Upper lobe of left lung (tissue), 6 donors: ENCODE results near the gene PLA2G4D. TPM values are rescaled to one million over a fixed set of nuclear protein-coding genes. Genes with fewer than 3 reads are reported as not detected.
A peak's percentile ranks its signal among the peaks of the same experiment; 100 is the strongest.

Source experiments
- ATAC-seq, 2 donors: fragments of 200-7000 bp; cut with Tn5 transposase; one replicate each; pipeline ENCODE4 v1.9.1; 2022; ENCODE audit warnings: mild to moderate bottlenecking in 2 of 2, moderate library complexity in 2 of 2; ENCODE audit not compliant: low FRiP score in 2 of 2
- DNase-seq, 2 donors: peaks; one replicate each; pipeline ENCODE4 v3.0.0-alpha.2; 2019 to 2020
- H3K27ac ChIP-seq, 4 donors: fragments of 200-600 bp; sonication (generic); one replicate each; pipeline ENCODE4 v1.5.1; 2016 to 2019
- H3K27me3 ChIP-seq, 4 donors: fragments of 200-600 bp; sonication (generic); one replicate each; pipeline ENCODE4 v1.5.1; 2017 to 2019
- H3K36me3 ChIP-seq, 4 donors: fragments of 200-600 bp; sonication (generic); one replicate each; pipeline ENCODE4 v1.5.1; 2016 to 2019
- H3K4me1 ChIP-seq, 4 donors: fragments of 200-600 bp; sonication (generic); one replicate each; pipeline ENCODE4 v1.5.1; 2018 to 2019
- H3K4me3 ChIP-seq, 4 donors: fragments of 200-600 bp; sonication (generic); one replicate each; pipeline ENCODE4 v1.5.1; 2017 to 2019; ENCODE audit warnings: mild to moderate bottlenecking in 2 of 4, moderate library complexity in 1 of 4
- H3K9me3 ChIP-seq, 4 donors: fragments of 200-600 bp; sonication (generic); one replicate each; pipeline ENCODE4 v1.5.1; 2018 to 2019
- CTCF ChIP-seq, 6 experiments: fragments of 450-650 bp in 4 of 6; fragments of 200-600 bp in 2 of 6; sonication (generic) in 2 of 6; IDR thresholded peaks; one replicate each; pipeline ENCODE4 v1.5.1; 2016 to 2019; ENCODE audit warnings: antibody characterized with exemption in 6 of 6
- EP300 ChIP-seq, 4 donors: sonication (generic); formaldehyde crosslinking; IDR thresholded peaks; one replicate each; pipeline ENCODE4 v1.5.1; 2017; ENCODE audit warnings: antibody characterized with exemption in 4 of 4, control low read depth in 2 of 4
- POLR2A ChIP-seq, 4 donors: fragments of 450-650 bp; IDR thresholded peaks; one replicate each; pipeline ENCODE4 v1.5.1; 2016 to 2017; ENCODE audit warnings: antibody characterized with exemption in 4 of 4, mild to moderate bottlenecking in 2 of 4
- POLR2AphosphoS5 ChIP-seq, 2 donors: sonication (generic); formaldehyde crosslinking; IDR thresholded peaks; one replicate each; pipeline ENCODE4 v1.5.1; 2017; ENCODE audit warnings: antibody characterized with exemption in 2 of 2
- WGBS, 2 donors: methylation state at CpG; one replicate each; pipeline ENCODE4 v1.1.5; 2017 to 2018; 5-methylcytosine and 5-hydroxymethylcytosine counted together
- total RNA-seq, 6 donors: library from RNA; depleted of rRNA in 4 of 6; stranded (reverse); fragments of >200 nt in 4 of 6; gene quantifications; one replicate each; pipeline versions ENCODE4 v1.1.0 to v1.2.1, GENCODE V29; 2016 to 2021
- donor health status: DM: no; HTN: no; CAD: no; lungs with moderate emphysema.
- donor health status: DM: no; HTN: yes; CAD: no; lungs with severe emphysema.

PLA2G4D gene
- total RNA-seq, 6 donors from 2014 or later: not detected

GRCh38 chr15:42053914-42054313 is 40.4 kb downstream of the PLA2G4D start:
- TF ChIP-seq POLR2AphosphoS5 (IDR thresholded peaks at IDR 0.05) (no peak), CTCF (IDR thresholded peaks at IDR 0.05) (no peak), POLR2A (IDR thresholded peaks at IDR 0.05) (no peak)
- Histone ChIP-seq H3K4me1 (peaks cover 6 to 25% (median 12%) of the 10 kb centered on the region in 4 donors), H3K27me3 (no peaks in the 10 kb centered on the region), H3K27ac (peak overlapping the region in 2 of 4 donors; percentile 1 to 81), H3K4me3 (no peak overlapping the region), H3K36me3 (no peaks in the 10 kb centered on the region), H3K9me3 (no peaks in the 10 kb centered on the region)
- 42 to 60% methylated on average over 2 of the region's 2 CpGs for whole genome bisulfite sequencing, 2 donors
- DNase-seq (peak in 1 of 2 donors; percentile 66), ATAC-seq (no peak)

- no peaks in the 10 kb centered on the region for H3K9me3 ChIP-seq
- ATAC-seq: no peak
- H3K27me3 ChIP-seq: no peaks in the 10 kb centered on the region
These were observed 41.4 kb downstream of the PLA2G4D start for GRCh38 chr15:42053010-42053409.

GRCh38 chr15:42050484-42051255 is 43.7 kb downstream of the PLA2G4D start:
- DNase-seq (no peak), ATAC-seq (no peak)
- H3K4me3 ChIP-seq: no peak overlapping the region
- H3K27me3 ChIP-seq: no peaks in the 10 kb centered on the region
- H3K9me3 ChIP-seq: no peaks in the 10 kb centered on the region
- peaks cover 0 to 32% (median 2%) of the 10 kb centered on the region in 4 donors for H3K4me1 ChIP-seq
- TF ChIP-seq CTCF (IDR thresholded peaks at IDR 0.05) (no peak), POLR2A (IDR thresholded peaks at IDR 0.05) (no peak), POLR2AphosphoS5 (IDR thresholded peaks at IDR 0.05) (no peak)
- no peaks in the 10 kb centered on the region for H3K36me3 ChIP-seq
- WGBS, 2 donors: 70 to 74% methylated on average over 9 to 10 of the region's 10 CpGs
- no peak overlapping the region for H3K27ac ChIP-seq

More at GRCh38 chr15:42053010-42053409, 41.4 kb downstream of the PLA2G4D start:
- 54 to 68% methylated on average over 3 to 4 of the region's 4 CpGs for WGBS, 2 donors
- Histone ChIP-seq H3K36me3 (no peaks in the 10 kb centered on the region), H3K4me3 (no peak overlapping the region), H3K27ac (peak overlapping the region in 2 of 4 donors; percentile 50 to 81), H3K4me1 (peaks cover 6 to 25% (median 12%) of the 10 kb centered on the region in 4 donors)
- no peak for DNase-seq
- TF ChIP-seq POLR2AphosphoS5 (IDR thresholded peaks at IDR 0.05) (no peak), CTCF (IDR thresholded peaks at IDR 0.05) (no peak), POLR2A (IDR thresholded peaks at IDR 0.05) (no peak), EP300 (IDR thresholded peaks at IDR 0.05) (no peak)

- no peak for DNase-seq
- Histone ChIP-seq H3K36me3 (no peaks in the 10 kb centered on the region), H3K4me1 (peaks cover 0 to 29% (median 5%) of the 10 kb centered on the region in 4 donors), H3K27ac (peak overlapping the region in 2 of 4 donors; percentile 0 to 15), H3K4me3 (no peak overlapping the region), H3K9me3 (no peaks in the 10 kb centered on the region), H3K27me3 (no peaks in the 10 kb centered on the region)
- no peak for ATAC-seq
- TF ChIP-seq EP300 (IDR thresholded peaks at IDR 0.05) (no peak), CTCF (IDR thresholded peaks at IDR 0.05) (no peak), POLR2AphosphoS5 (IDR thresholded peaks at IDR 0.05) (no peak)
- 66 to 83% methylated on average over 7 to 8 of the region's 8 CpGs for WGBS, 2 donors
These were observed 45.6 kb downstream of the PLA2G4D start for GRCh38 chr15:42048821-42049200.
